DLD1 (cell line): Measurements from ENCODE around the gene FAM163B.

Experiments
- in situ Hi-C: cut with HindIII; loops from 2 replicates; pipeline ENCODE4 v1.10.0; 2017; ENCODE audit warnings: low sequenced_read_pairs

The FAM163B gene

GRCh38 chr9:133584167-133584558 is 25.0 kb downstream of the FAM163B start:
- in situ Hi-C loops: no loop called here

DNA sequence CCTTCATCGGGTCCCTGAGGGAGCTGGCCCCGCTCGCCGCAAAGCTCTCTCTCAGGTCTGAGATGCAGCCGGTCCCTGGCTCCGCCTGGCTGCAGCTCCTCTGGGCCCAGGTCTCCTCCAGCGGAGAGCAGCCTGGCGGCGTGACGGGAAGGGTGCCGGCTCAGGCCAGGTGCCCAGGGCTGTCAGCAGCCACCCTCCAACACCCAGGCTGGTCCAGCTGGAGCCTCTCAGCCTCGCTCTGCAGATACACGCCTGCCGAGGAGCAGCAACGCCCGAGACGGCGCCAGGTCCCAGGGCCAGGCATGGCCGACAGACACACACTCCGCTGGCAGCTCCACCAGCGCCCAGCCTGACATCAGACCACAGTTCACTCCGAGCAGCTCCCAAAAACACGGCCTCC is 25.6 kb downstream of the FAM163B start:
- in situ Hi-C loops: no loop called here

DNA sequence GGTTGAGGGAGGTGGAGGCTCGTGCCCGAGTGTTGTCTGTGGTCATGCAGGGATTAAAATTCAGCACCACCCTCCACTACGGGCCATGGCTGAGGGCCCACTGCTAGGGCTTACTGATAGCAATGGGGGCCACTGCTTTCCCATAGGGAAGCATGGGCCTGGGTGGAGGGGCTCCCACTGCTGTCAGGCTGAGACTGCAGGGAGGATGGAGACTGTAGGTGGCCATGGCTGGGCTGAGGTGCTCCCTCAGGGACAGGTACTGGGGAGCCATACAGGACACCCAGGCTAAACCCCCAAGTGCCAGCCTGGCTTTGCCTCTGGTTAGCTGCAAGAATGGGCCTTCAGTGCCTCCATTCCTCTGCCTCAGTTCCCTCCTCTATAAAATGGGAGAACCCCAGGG is 26.1 kb downstream of the FAM163B start:
- in situ Hi-C loops: no loop called here

GRCh38 chr9:133582501-133583045 is 26.6 kb downstream of the FAM163B start:
- in situ Hi-C loops: no loop called here

DNA sequence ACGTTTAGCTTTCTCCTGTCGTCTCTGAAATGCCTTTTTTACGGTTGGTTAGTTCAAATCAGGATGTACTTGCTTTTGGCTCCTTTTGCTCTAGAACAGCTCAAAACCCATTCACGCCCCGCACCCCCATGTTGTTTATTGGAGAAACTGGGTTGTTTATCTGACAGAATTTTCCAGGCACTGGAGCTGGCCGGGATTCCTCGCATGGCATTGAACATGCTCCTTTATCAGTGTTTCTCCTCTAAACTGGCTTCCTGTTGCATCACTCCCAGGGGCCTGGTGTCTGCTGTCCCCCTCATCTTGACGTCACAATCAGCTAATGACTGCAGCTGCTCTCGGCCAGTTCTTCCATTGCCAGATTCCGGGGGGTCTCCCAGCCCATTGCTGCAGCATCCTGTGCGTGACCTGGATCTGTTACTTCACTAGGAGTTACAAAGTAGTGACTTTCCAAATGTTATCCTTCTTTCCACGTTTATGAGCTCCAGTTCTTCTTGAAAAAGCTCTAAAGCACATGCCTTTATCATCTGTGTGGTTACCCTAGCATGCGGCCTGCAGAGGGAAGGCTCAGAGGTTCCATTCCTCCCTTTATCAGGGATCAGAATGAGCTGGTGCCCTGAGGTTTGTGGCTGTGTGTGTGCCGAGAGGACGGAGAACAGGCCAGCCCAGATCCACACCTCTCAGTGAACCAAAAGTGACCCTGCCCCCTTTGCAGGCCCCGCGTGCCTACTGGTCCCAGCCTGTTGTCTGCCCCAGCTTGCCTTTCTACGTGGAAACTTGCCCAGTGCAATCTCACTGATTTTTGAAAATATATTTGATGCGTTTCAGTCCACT is 27.5 kb downstream of the FAM163B start:
- in situ Hi-C loops: no loop called here

DNA sequence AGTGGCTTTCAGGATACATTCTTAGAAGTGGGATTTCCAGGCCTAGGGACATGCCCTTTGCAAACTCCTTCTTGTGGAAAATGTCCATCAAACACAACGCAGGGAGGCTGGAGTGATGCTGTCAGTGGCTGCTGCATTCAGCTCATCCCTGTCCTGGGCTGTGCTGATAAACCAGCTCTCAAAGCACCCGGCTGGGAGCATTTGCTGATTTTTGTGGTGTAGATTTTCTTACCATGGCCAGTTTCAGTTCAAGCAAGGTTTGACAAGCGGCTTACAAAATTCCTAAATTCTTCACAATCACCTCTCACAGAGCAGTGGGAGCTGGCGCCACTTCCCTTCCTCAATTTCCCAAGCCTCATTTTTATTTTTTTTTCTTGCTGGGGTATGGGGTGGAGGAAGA is 28.2 kb downstream of the FAM163B start:
- in situ Hi-C loops: no loop called here

GRCh38 chr9:133580419-133580738 is 28.8 kb downstream of the FAM163B start:
- in situ Hi-C loops: no loop called here

DNA sequence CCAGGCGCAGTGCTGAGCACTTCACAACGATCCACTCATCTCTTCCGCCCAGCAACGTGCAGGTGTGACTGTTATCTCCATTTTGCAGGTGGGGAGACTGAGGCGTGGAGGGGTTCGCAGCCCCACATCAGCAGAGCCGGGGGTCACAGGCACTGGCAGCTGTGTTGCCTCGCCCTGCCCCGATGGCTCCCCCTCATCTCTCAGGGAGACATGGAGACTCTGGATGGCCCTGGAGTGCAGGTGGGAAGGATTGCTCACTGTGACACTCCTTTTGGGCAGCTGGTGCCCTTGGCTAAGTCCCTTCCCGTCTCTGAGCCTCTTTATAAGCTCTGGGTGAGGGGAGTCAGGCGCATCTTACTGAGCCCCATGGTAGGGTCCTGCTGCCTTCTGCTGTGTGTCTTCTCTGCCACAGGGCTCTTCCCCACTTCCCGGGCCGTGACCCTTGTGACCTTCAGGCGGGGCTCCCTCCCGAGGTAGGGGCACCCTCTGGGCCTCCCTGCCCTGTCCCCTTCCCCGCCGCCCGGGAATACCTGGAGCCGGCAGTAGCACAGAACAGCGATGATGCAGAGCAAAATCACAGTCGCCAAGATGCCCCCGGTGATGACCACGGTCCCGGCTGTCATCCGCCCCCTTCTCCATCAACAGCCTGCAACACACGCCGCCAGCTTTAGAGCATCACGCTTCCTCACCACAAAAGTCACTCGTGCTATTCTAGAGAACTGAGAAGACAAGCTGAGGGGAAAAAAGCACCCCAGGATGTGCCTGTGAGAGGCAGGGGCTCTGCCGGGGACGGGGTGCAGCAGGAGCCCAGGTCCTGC is 29.4 kb downstream of the FAM163B start:
- in situ Hi-C loops: no loop called here

DNA sequence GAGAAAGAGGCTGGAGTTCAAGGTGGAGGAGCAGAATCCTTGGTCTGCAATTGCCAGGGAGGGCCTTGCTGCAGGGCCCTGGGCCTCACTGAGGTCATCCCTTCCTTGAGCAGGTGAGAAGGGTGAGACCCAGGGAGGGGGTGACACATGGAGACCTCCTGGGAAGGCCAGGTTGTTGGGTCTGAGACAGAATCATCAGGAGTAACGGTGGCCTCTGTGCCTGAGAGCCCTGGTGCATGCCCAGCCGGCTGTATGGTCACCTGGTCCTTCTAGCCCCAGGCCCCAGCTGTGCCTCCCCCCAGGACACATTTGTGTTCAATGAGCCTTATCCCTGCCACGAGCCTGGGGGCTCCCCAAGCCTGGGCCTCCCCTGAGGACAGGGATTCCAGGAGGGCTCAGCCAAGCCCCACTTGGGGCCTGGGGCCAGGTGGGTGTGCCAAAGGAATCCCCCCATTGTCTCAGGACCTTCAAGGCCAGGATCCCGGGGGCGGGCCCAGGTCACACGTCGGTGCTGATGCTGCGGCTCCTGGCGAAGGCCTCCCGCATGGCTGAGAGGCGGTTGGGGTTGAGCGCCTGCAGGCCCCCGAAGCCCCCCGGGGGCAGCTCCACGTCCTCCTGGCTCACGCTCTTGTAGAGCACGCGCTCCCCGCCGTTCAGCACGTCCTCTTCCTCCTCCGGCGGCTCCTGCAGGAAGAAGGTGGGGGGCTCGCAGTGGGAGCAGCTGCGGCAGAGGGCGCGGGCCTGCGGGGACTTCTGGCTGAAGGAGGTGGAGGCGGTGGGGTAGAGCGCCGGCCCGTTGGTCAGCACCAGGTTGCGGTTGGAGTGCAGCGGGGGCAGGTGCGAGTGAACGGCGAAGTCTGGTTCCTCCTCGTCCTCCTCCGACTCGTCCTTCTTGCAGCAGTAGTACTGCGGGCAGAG is 30.4 kb downstream of the FAM163B start:
- in situ Hi-C loops: no loop called here

- in situ Hi-C loops: no loop called here
Measured at GRCh38 chr9:133577737-133578112, 31.5 kb downstream of the FAM163B start.

DNA sequence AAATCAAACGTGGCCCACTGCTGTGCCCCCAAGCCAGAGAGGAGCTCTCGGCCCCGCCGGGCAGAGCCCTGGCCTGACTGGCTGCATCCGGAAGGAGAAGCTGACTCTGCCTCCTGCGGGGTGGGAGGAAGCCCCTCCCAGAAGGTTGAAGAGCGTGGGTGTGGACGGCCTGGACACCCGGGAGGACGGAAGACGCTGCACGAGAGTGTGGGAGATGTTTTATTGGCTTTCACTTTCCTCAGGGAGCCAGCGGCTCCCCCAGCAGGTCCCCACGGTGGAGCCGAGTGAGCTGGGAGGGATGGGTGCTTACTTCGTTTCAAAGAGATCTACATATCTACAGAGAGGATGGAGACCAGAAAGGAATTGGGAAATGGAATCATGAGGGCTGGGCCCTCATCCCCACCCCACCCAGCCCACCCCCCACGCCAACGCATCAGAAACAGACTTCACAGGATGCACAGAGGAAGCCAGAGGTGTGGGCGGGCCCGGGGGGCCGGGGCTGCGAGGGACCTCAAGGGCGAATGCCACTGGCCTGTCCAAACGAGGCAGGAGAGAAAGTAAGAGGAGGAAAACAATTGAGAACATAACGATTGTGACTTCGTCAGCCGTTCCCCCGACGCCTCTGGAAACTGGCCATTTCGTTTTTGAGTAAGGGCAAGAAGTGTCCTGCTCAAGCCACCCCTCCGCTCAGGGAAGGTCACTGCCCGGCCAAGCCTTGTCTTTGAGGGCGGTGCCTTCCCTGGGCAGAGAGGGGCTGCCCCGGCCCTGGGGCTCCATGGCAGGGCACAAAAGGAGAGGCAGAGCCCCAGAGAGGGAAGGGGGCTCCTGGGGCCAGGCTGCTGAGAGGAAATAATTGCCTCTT is 32.1 kb downstream of the FAM163B start:
- in situ Hi-C loops: no loop called here

DNA sequence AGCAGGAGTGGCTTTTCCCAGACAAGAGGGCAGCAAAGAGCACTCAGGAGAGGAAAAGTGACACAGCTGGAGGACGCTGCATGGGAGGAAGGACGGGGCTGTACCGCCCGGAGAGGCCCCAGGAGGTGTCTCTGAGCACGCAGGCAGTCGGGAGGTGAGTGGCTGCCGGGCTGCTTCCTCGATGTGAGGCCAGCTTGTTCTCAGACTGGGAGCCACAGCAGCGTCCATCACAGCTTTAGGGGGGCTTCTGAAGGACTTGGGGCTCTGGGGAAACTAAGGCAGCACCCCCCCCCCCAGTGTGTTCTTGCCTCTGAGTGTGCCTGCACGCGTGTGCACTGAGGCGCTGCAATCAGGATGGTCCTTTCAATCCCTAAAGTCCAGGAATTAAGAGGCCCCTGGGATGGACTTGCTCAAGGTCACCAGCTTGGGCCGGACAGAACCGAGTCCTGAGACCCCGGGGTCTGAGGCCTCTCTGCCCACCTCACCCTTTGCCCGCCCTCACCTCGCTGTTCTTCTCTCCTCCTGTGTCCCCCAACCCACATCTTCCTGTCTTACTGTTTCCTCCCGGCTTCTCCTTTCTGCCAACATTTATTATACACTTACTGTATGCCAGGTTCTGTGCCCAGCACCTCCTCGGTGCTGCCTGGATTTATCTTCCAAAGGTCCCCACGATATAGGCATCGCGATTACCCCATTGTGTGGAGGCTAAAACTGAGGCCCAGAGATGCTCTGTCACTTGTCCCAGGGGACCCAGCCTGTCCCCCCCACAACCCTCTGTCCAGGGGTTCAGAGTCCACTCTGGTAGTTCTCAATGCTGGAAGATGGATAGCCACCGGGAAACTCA is 32.9 kb downstream of the FAM163B start:
- in situ Hi-C loops: no loop called here

- in situ Hi-C loops: no loop called here
Measured at GRCh38 chr9:133575186-133576030, 33.8 kb downstream of the FAM163B start.

GRCh38 chr9:133574771-133575170 is 34.4 kb downstream of the FAM163B start:
- in situ Hi-C loops: loop anchor here (25.0 kb wide), 1 partner anchor 88 kb away; no protein-coding TSS in a partner anchor

- in situ Hi-C loops: loop anchor here (25.0 kb wide), 1 partner anchor 88 kb away; no protein-coding TSS in a partner anchor
Measured at GRCh38 chr9:133573791-133574515, 35.2 kb downstream of the FAM163B start.

DNA sequence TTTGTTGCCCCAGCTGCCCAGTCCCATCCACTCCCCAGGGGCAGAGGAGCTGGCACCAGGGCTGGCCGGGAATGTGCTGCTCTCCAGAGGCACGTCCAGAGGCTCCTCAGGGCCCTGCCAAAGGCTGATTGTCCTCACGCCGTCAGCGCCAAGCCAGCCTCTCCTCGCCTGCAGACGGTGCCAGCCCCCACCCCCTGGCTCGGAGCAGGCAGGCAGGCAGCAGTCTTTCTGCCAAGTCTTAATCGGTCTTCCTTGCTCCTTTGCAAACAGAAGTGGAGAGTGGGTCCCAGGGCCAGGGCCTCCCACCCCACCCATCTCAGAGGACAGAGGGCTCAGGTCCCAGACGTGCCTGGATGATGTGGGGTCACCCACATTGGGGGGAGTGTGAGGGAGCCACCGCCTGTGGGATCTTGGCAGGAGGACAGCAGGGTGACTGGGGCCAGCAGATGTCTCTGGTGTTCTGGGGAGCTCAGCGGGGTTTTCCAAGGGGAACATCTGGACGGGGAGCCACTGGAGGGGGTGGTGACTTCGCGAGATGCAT is 36.3 kb downstream of the FAM163B start:
- in situ Hi-C loops: loop anchor here (25.0 kb wide), 1 partner anchor 89 kb away; no protein-coding TSS in a partner anchor
